ENCODE data around the gene CFAP92.
"Not testable (repeated sequence)": the region's sequence is repeated elsewhere in the genome, so short reads cannot be mapped to it uniquely, and the experiment has no call there.

The CFAP92 gene

DNA sequence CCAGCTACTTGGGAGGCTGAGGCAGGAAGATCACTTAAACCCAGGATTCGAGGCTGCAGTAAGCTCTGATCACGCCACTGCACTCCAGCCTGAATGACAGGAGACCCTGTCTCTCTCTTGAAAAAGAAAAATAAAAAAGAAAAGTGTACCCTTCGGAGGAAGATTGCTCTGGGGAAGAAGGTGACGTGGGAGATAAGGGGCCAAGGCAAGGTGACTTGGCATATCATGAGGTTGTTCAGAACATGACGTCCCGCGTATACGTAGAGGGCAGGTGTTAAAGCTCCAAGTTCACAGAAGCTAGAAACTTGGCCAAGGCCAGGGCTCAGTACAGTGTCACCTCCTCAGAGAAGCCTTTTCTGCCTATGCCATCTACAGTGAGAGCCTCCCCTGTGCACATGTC, 121.1 kb downstream of the CFAP92 start:
- Histone ChIP-seq H3K36me3 (ENCODE audit: insufficient read depth, low read length) (peaks cover 5% of the 10 kb centered on the region; the same call in 1 of the 2 replicates), H3K9me3 (ENCODE audit: low read depth, low read length) (no peaks in the 10 kb centered on the region), H3K27ac (no peak overlapping the region), H3K4me3 (no peak overlapping the region), H3K9ac (ENCODE audit: insufficient read length) (no peak overlapping the region)
- no peak for DNase-seq (ENCODE audit: low read depth, low spot score)
- TF ChIP-seq EZH2 (IDR thresholded peaks at IDR 0.05) (no peak), POLR2AphosphoS5 (IDR thresholded peaks at IDR 0.05; ENCODE audit: borderline replicate concordance, low read depth, low read length) (no peak), FOXP2 (optimal IDR thresholded peaks at IDR 0.05; ENCODE audit: control extremely low read depth, extremely low read length, insufficient read depth) (no peak)

DNA sequence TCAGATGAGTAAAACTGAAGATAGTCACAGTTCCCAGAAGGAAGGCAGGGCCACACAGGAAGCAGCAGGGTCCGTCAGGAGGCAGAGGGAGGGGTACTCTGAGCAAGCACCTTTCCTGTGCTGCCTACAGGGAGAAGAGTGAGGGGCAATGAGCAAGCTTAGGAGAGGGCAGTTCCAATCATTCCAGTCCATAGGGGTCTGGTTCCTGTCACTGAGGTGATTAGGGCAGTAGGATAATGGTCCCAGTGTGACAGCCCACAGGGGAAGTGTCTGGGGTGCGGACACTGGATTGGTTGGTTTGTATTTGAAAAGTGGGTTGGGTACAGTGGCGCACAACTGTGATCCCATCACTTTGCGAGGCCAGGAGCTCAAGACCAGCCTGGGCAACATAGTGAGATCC, 121.6 kb downstream of the CFAP92 start:
- Histone ChIP-seq H3K9me3 (ENCODE audit: low read depth, low read length) (no peaks in the 10 kb centered on the region), H3K27ac (no peak overlapping the region), H3K36me3 (ENCODE audit: insufficient read depth, low read length) (peaks cover under 1% of the 10 kb centered on the region; the same call in 1 of the 2 replicates), H3K4me3 (no peak overlapping the region), H3K9ac (ENCODE audit: insufficient read length) (no peak overlapping the region)
- TF ChIP-seq POLR2AphosphoS5 (IDR thresholded peaks at IDR 0.05; ENCODE audit: borderline replicate concordance, low read depth, low read length) (no peak), FOXP2 (optimal IDR thresholded peaks at IDR 0.05; ENCODE audit: control extremely low read depth, extremely low read length, insufficient read depth) (no peak), EZH2 (IDR thresholded peaks at IDR 0.05) (no peak)
- no peak for DNase-seq (ENCODE audit: low read depth, low spot score)

DNA sequence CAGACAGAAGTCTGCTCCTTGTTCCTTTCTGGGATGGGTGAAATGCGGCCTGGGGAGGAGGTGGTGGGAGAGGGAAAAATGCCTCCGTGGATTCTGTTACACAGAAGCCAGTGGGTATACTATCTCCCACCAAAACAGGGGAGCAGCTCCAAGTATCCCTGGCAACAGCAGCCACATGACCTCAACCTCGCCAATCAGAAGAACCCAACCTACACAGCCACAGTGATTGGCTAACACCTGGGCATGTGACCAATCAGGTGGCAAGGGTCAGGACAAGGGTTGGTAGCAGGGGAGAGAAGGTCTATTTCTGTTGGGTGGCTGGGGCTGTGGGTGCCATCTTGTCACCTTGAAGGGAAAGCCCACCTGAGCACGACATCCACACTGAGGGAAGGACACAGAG, 123.5 kb downstream of the CFAP92 start:
- Histone ChIP-seq H3K36me3 (ENCODE audit: insufficient read depth, low read length) (no peaks in the 10 kb centered on the region), H3K27ac (no peak overlapping the region), H3K9me3 (ENCODE audit: low read depth, low read length) (no peaks in the 10 kb centered on the region), H3K4me3 (no peak overlapping the region), H3K9ac (ENCODE audit: insufficient read length) (no peak overlapping the region)
- no peak for TF ChIP-seq POLR2AphosphoS5 (IDR thresholded peaks at IDR 0.05; ENCODE audit: borderline replicate concordance, low read depth, low read length)
- no peak for TF ChIP-seq FOXP2 (optimal IDR thresholded peaks at IDR 0.05; ENCODE audit: control extremely low read depth, extremely low read length, insufficient read depth)
- TF ChIP-seq EZH2 (IDR thresholded peaks at IDR 0.05) = no peak
- no peak for DNase-seq (ENCODE audit: low read depth, low spot score)

DNA sequence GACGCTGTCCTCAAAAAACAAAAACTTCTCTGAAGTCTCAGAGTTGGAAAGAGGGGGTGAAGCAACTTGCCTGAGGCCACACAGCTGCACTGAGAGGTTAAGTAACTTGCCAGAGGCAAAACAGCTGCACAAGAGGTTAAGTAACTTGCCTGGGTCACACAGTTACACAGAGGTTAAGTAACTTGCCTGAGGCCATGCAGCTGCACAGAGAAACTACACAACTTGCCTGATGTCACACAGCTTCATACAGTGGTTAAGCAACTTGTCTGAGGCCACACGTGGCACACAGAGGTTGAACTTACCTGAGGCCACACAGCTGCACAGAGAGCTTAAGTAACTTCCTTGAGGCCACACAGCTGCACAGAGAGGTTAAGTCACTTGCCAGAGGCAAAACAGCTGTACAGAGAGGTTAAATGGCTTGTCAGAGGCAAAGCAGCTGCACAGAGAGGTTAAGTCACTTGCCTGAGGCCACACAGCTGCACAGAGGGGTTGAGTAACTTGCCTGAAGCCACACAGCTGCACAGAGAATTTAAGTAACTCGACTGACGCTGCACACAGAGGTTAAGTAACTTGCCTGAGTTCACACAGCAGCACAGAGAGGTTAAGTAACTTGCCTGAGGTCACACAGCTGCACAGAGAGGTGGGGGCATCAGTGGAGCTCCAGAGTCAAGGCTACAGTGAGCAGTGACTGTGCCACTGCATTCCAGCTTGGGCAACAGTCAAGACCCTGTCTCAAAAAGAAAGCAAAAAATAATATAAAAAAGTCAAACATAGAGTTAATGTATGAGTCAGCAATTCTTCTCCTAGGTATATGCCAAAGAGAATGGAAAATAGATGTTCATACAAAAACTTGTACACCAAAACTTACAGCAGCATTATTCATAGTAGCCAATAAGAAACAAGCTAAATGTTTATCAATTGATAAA, 126.4 kb downstream of the CFAP92 start:
- TF ChIP-seq FOXP2 (optimal IDR thresholded peaks at IDR 0.05; ENCODE audit: control extremely low read depth, extremely low read length, insufficient read depth) (no peak), EZH2 (IDR thresholded peaks at IDR 0.05) (no peak), POLR2AphosphoS5 (IDR thresholded peaks at IDR 0.05; ENCODE audit: borderline replicate concordance, low read depth, low read length) (no peak)
- Histone ChIP-seq H3K4me3 (no peak overlapping the region), H3K36me3 (ENCODE audit: insufficient read depth, low read length) (no peaks in the 10 kb centered on the region), H3K27ac (no peak overlapping the region), H3K9ac (ENCODE audit: insufficient read length) (no peak overlapping the region), H3K9me3 (ENCODE audit: low read depth, low read length) (no peaks in the 10 kb centered on the region)
- no peak for DNase-seq (ENCODE audit: low read depth, low spot score)

DNA sequence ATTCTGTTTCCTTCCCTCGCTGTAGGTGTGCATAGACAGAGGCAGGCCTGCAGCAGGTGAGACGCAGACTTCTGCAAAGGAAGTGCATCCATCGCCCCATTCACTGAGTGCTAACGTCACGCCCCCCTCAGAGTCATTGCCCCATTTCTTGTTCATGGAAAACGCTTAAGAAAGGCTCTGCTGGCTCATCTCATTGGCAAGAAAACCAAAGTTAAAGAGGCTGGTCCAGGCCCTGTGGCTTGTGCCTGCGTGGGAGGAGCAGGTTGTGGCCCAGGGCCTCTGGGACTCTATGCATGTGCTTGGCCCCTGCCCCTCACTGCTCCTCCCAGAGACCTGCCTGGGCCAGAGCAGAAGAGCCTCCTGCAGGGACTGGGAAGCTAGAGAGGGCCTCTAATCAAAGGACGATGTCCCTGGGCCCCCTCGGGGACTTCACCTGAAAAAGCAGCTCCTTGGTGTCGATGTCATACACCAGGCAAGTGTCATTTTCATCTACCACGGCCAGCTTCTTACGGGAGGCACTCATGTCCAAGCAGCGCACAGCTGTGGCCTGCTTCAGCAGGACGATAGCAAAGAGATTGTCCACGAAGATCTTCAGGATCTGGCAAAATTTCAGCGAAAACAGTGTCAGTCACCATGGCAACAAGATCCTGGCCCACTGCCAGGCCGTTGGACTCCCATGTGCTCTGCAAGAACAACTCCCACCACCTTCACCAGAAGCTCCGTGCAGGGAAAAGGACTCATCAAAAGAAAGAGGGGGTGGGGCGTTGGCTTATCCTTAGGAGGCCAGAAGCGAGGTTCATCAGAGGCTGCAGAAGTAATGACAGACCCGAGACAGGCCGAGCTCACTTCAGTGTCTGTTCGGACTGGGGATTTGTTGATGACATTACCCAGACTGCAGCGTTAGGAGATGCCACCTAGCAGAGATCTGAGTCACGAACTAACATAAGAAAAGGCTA, 128.7 kb downstream of the CFAP92 start:
- not testable (repeated sequence) for H3K9me3 ChIP-seq (ENCODE audit: low read depth, low read length); H3K4me3 ChIP-seq; DNase-seq (ENCODE audit: low read depth, low spot score); H3K36me3 ChIP-seq (ENCODE audit: insufficient read depth, low read length); H3K27ac ChIP-seq; H3K9ac ChIP-seq (ENCODE audit: insufficient read length)

DNA sequence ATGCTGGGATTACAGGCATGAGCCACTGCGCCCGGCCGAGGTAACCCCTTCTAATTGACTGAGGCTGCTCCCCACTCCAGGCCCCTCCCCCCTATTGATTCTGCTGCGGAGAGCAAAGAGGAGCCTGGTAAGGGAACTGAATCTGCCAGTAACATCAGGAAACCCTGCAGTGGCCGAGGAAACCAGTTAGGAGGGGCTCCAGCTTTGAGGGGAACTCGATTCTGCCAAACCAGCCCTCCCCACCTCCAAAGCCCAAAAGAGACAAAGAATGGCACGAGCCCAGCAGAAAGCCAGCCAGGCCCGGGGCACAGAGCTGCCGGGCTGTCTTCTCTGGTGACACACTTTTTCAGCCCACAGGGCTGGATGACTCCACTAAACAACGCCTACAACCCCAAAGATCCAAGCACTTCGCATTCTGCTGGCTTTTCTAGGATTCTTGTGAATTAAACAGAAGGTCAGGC, 129.5 kb downstream of the CFAP92 start:
- H3K36me3 ChIP-seq (ENCODE audit: insufficient read depth, low read length) = no peaks in the 10 kb centered on the region
- DNase-seq (ENCODE audit: low read depth, low spot score) = no peak
- peaks cover 10% of the 10 kb centered on the region for H3K9me3 ChIP-seq (ENCODE audit: low read depth, low read length)
- no peak overlapping the region for H3K9ac ChIP-seq (ENCODE audit: insufficient read length)
- no peak overlapping the region for H3K4me3 ChIP-seq
- TF ChIP-seq FOXP2 (optimal IDR thresholded peaks at IDR 0.05; ENCODE audit: control extremely low read depth, extremely low read length, insufficient read depth) (no peak), EZH2 (IDR thresholded peaks at IDR 0.05) (no peak), POLR2AphosphoS5 (IDR thresholded peaks at IDR 0.05; ENCODE audit: borderline replicate concordance, low read depth, low read length) (no peak)
- H3K27ac ChIP-seq = no peak overlapping the region

DNA sequence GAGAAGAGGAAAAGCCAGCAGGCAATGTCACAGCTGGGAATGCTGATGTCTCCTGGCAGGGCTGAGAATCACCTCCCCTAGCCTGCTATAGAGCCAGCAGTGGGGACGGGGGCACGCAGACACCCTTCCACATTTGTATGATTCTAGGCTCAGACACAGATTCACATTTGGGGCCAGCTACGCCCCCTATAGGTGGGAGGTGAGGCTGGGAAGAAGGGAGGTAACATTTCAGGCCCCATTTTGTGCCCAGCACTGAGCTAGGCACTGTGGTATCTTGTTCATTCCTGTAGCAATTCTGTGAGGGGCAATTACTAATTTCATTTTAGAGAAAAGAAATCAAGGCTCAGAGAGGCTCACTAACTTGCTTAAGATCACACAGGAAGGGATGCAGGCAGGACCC, 130.3 kb downstream of the CFAP92 start:
- Histone ChIP-seq H3K9me3 (ENCODE audit: low read depth, low read length) (peaks cover 18% of the 10 kb centered on the region), H3K36me3 (ENCODE audit: insufficient read depth, low read length) (no peaks in the 10 kb centered on the region), H3K4me3 (no peak overlapping the region), H3K27ac (no peak overlapping the region), H3K9ac (ENCODE audit: insufficient read length) (no peak overlapping the region)
- DNase-seq (ENCODE audit: low read depth, low spot score) = no peak
- TF ChIP-seq POLR2AphosphoS5 (IDR thresholded peaks at IDR 0.05; ENCODE audit: borderline replicate concordance, low read depth, low read length) = no peak
- no peak for TF ChIP-seq FOXP2 (optimal IDR thresholded peaks at IDR 0.05; ENCODE audit: control extremely low read depth, extremely low read length, insufficient read depth)
- no peak for TF ChIP-seq EZH2 (IDR thresholded peaks at IDR 0.05)

DNA sequence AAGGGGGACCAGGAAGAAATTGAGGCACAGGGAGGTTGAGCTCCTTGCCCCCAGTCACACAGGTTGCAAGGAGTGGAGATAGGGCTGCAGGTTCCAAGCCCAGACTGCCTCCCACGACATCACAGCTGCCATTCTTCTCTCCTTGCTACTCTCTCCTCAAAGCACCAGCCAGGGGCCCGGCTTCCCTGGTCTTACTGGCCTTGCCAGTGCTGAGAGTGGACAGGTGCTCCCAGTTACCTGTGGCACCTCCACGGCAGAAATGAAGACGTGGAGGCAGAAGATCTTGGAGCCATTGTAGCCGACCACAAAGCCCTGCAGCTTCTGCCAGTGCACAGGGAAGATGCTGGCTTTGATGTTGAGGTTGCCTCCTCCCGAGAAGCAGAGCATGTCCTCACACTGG, 132.4 kb downstream of the CFAP92 start:
- TF ChIP-seq EZH2 (IDR thresholded peaks at IDR 0.05) (no peak), POLR2AphosphoS5 (IDR thresholded peaks at IDR 0.05; ENCODE audit: borderline replicate concordance, low read depth, low read length) (no peak), FOXP2 (optimal IDR thresholded peaks at IDR 0.05; ENCODE audit: control extremely low read depth, extremely low read length, insufficient read depth) (no peak)
- H3K27ac ChIP-seq = no peak overlapping the region

More for the DNA sequence above, 132.4 kb downstream of the CFAP92 start:
- Histone ChIP-seq H3K36me3 (ENCODE audit: insufficient read depth, low read length) (no peaks in the 10 kb centered on the region), H3K4me3 (no peak overlapping the region), H3K9ac (ENCODE audit: insufficient read length) (no peak overlapping the region), H3K9me3 (ENCODE audit: low read depth, low read length) (peaks cover 18% of the 10 kb centered on the region)
- DNase-seq (ENCODE audit: low read depth, low spot score) = no peak

All from SK-N-MC (cell line).